HG02763 (cell line): ENCODE measurements around the gene DUSP28.
"Not testable (repeated sequence)": the region's sequence is repeated elsewhere in the genome, so short reads cannot be mapped to it uniquely, and the experiment has no call there.

Experiments used
- ATAC-seq: cut with Tn5 transposase; IDR thresholded peaks from one replicate; pipeline ENCODE4 v1.9.1; 2021; ENCODE audit warnings: mild to moderate bottlenecking, moderate library complexity; ENCODE audit not compliant: unreplicated experiment

The DUSP28 gene

DNA sequence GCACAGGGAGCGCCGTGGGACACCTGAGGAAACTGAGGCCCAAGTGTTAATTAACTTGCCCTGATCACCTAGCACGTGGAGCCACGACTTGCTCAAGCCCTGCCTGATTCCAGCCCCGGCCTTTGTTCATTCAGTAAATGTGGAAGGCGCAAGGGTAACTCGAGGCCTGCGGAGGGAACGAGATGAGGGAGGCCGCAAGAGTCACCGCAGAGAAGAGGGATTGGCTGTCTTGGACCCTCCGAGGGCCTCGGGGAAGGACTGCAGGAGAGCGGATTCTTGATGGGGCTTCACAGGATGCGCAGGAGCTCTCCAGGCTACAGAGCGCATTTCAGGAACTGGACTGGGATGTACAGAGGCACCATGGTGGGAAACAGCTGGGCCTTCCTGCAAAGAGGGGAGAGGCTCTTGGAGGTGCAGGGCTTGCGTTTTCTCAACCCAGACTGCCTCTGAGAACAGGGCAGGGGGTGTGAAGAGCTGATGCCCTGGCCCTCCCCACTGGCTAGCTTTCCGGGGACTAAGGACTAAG lies 1.9 kb upstream of the DUSP28 start:
- no peak for ATAC-seq

DNA sequence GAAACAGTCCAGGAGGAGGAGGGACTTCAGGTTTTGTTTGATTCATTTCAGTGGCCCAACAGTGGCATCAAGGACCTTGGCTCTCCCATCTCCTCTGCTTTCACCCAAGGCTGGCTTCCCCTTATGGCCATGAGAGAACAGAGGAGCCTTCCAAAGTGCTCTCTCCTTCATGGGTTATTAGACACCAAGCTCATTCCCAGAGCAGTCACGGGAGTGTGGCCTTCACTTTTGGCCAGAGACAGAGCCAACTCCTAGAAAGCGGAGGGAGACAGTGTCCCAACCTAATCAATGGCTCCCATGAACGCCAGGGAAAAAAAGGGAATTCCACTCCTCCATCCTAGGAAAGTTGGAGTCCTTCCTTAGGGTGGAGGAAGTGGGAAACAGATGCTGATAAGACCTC lies 871 bp upstream of the DUSP28 start:
- ATAC-seq = no peak

DNA sequence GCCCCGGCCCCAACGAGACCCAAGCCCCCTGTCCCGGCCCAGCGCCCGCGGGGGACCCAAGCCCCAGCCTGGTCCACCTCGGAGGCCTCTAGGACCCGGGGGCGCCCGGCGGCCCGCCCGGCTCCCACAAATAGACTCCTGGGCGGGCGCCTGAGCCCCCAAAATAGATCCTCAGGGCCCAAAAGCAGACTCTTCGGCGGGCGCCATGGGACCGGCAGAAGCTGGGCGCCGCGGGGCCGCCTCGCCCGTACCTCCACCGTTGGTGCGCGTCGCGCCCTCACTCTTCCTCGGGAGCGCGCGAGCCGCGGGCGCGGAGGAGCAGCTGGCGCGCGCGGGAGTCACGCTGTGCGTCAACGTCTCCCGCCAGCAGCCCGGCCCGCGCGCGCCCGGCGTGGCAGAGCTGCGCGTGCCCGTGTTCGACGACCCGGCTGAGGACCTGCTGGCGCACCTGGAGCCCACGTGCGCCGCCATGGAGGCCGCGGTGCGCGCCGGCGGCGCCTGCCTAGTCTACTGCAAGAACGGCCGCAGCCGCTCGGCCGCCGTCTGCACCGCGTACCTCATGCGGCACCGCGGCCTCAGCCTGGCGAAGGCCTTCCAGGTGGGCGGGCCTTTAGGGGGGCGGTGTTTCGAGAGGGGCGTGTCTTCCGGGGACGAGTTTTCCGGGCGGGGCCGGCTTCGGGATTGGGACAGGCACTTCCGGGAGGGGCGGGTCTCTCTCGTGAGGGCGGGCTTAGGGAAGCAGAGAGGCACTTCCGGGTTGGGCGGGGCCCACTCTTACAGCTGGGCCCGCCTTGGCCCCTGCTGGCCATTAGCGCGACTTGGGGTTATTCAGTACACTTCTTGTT lies 545 bp downstream of the DUSP28 start:
- ATAC-seq = peak; percentile 54

DNA sequence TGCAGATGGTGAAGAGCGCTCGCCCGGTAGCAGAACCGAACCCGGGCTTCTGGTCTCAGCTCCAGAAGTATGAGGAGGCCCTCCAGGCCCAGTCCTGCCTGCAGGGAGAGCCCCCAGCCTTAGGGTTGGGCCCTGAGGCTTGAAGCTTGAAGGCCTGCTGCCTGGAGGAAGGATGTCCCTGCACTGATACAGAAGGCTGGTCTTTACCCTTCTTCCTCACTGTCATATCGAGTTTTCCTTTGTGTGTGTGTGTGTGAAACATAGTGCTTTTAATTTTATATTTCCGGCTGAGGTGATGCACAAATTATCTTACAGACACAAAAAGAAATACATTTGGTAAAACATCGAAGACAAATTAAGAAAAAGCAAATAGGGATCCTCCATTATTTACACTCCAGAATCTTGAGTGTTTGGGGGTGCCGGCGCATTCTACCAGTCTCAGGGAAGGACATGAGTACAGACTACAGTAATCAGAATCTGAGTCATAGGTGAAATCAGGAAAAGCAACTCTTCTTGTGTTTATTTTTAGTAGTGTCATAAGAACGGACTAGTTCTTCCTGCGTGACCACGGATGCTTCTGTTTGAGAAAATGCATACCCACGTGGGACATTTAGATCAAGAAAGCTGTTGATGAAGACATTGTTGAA lies 1.3 kb downstream of the DUSP28 start:
- no peak for ATAC-seq

DNA sequence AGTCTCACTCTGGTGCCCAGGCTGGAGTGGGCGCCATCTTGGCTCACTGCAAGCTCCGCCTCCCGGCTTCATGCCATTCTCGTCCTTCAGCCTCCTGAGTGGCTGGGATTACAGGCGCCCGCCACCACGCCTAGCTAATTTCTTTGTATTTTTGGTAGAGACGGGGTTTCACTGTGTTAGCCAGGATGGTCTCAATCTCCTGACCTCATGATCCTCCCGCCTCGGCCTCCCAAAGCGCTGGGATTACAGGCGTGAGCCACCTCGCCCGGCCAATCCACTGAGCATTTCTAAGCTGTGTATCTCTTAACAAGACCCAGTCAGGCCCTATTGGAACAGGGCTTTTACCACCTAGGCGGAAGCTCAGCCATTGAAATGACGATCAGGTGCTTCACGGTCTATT lies 3.1 kb downstream of the DUSP28 start:
- not testable (repeated sequence) for ATAC-seq

DNA sequence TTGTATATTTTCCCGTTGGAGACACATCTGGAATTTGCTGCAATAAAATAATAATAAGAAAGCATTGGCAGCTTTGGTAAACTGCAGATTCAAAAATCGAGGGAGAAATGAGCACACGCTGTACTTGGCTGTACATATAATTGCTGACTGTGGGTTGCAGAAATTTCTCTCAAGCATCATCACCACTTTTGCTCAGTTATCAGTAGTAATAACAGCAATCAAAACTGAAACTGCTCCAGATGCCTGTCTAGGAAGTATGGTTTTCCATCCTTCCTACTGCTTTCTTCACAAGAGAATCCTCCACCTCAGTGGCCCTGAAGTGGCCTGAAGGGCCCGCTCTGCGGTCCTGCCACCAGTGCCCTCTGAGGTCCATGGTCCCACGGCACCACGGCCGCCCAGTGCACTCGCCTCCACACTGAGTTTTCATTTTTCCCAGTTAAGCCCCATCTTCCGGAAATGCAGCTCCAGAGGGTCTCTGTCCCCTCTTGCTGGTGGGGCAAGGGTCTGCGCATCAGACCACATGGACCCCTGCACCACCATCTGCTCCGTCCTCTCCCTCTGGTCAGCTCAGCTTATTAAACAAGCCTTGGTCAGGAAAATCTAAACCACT lies 3.9 kb downstream of the DUSP28 start:
- no peak for ATAC-seq

DNA sequence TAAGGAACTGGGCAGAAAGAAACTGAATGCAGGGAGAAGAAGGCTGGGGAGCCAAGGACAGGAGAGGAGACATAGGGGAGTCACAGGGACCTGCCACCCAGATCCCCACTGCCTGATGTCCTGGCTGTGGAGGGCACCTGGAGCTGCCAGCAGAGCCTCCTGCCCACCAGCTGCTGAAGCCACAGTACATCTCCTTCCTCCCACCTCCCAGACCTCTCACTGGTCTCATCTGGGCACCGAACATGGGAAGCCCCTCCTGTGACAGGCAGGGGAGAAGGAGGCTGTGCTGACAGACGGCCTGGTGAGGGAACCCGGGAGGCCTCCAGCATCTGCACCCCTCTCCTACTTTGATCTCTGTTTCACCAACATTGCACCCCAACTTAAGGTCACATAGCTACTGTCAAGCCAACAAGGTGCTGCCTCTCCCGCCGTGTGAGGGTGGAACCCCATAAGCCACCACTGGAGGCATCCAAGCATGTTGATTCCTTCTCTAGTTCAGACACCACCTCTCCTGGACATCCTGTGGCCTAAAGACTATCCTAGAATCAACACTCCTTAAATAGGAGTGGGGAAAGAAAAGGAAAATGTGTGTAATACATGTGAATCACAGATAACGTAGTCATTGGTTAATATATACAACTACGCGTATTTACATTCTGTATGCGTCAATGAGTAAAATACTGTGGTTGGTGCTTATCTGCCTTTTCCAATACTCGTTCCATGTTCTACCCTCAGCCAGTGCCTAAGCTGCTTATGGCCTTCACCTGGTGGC lies 4.6 kb downstream of the DUSP28 start:
- no peak for ATAC-seq

DNA sequence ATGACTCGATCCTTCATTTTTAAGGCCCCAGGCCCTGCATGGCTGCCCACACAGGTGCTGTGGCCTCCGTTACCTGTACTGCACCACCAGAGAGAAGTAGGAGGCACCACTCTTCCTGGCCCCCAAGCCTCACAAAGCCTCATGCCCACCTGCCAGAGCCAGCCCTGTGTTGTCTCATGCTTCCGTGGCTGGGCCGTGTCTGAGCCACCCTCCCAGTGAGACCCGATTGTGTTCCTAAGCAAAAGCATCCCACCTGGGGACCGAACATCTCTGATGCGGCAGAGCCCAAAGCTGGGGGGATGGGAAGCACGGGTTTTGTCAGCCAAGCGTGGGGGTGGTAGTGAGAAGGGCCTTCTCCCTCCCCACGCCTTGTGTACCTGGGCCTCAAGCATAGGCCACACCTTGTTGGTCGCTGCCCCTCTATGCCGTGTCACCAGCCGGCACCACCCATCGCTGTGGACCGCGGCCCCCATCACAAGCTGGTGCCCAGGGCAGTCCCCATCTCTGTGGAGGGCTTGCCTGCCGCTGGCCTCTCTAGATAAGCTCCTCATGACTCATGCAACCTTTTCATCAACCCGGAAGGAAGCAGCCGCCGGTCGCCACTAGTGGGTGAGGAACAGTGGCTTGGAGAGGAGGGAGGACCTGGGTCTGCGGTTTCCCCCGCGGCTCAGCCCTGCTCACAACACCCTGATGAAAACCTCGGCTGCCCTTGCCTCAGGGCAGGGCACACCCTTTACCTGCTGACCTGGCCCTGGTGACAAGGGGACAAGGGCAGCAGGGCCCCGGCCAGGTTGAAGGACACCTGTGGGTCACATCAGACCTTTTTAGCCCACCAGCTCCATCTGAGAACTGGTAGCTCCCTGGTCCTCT lies 5.4 kb downstream of the DUSP28 start:
- ATAC-seq = peak; percentile 21

DNA sequence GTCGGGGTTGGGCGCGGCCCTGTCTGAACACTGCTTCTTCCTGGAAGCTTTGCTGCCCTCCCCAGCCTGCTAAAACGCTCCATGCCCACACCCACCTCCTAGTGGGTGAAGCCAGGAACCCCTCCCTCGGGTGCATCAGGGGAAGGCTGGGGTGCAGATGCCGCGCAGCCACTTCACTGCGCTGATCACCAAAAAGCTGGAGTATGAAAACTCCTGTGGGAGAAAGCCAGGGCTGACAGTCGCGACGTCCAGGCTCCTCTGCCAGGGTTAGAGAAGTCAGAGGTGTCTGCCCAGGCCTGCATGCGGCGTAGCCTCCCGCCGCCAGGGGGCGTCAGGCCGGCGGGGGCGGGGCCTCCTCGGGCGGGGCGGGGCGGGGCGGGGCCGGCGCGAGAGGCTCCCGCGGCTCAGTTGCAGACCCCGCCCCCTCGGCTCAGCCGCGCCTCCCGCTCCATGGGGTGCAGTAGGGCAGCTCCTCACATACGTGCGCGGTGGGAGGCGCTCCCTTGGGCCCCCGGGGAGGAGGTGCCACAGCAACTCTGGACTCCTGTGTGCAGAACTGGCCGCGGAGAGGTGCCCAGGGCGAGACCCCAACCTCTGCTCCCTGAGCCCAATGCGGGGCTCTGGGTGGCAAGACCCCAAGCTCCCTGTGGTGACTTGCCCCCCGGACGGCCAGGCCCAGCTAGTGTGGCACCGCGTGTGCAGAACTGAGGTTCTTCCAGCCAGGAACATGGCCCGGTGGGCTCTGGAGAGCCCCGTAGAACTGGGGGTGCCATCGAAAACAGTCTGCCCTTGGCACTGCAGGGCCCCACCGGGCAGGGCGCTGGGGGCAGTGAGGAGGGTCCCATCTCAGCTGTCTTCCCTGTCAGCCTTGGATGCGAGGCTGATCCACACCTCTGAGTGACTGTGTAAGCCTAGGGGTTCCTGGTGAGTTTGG lies 6.3 kb downstream of the DUSP28 start:
- ATAC-seq = peak; percentile 44

DNA sequence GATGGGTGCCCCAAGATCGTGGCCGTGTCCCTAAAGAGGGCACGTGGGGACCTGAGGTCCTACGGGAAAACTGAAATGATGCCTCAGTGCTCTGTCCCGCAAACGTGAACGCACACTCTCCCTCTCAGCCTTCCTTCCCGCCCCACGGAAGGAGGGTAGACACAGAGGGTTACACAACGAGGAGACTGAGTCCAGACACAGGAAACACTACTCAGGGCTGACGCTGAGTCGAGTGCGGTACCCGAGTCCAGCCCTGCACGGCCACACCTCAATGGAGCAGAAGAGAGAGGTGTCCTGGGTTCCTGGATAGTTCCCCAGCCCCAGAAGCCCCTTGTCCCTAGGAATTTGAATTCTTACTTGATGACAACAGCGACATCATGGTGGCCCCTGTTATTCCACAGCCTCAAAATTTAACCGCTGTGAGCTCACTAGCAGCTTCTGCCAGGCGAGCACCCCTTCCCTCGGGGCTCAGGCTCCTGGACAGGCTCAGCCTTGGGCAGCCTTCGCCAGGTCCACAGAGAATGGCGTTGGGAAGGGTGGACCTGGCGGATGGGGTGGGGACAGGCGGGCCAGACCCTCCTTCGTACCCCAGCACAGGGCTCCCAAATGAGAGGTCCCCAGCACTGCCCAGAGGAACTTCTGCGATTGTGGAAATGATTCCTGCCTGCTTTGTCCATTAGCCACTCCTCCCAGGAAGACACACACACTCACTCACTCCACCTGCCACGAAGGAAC lies 7.1 kb downstream of the DUSP28 start:
- no peak for ATAC-seq

DNA sequence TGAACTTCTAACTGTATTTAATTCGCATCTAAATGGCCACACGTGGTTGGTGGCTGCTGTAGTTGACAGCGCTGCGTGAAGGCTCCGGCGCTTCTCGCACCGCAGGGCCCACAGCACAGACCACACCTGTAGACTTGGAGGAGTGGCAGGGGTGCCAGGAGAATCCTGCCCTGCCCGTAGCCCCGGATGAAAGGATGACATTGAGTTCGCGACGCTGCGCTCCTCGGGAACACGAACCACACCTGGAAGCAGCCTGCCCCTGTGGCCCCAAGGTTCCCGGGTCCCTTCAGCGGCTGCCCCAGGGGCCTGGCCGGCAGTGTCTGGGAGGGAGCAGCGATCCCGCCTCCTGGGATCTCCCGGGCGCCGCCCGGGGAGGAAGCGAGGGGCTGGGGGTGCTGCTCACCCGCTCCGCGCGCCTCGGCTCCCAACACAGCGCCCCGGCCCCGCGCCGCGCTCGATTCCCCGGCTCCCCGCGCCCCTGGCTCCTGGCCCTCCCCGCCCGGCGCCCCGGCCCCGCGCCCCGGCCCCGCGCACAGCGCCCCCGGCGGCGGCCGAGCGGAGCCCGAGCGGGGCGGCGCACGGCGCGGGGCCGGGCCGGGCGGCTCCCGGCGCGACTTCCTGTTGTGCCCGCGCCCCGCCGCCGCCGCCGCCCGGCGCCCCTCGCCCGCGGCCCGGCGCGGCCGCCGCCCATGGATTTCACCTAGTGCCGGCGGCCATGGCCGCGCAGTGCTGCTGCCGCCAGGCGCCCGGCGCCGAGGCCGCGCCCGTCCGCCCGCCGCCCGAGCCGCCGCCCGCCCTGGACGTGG lies 7.9 kb downstream of the DUSP28 start, which contains the start of gene RNPEPL1:
RNPEPL1 (plus strand) TSS at position 613 of the 806 bp plus-strand sequence; CDS start at position 716, 103 bp downstream.
- ATAC-seq = peak; percentile 32

DNA sequence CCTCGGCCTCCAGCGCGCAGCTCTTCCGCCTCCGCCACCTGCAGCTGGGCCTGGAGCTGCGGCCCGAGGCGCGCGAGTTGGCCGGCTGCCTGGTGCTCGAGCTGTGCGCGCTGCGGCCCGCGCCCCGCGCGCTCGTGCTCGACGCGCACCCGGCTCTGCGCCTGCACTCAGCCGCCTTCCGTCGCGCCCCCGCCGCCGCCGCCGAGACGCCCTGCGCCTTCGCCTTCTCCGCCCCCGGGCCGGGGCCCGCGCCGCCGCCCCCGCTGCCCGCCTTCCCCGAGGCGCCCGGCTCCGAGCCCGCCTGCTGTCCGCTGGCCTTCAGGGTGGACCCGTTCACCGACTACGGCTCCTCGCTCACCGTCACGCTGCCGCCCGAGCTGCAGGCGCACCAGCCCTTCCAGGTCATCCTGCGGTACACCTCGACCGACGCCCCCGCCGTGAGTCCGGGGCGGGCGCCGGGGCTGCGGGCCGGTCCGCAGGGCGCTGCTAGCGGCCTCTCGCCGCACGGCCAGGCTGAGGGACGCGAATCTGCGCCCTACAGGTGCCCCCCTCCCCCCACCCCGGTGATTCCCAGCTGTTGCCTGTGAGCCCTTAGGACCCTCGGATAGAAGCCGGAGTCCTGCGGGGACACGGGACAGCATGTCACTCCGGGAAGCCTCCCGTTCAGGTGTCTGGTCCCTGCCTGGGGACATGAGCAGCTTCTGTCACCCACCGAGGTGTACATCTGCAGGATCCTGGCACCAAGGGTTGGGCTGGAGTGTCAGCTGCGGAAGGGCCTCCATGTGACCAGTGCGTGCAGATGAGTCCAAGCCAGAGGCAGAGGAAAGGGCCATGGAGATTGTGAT lies 8.7 kb downstream of the DUSP28 start:
- ATAC-seq = peak; percentile 21

DNA sequence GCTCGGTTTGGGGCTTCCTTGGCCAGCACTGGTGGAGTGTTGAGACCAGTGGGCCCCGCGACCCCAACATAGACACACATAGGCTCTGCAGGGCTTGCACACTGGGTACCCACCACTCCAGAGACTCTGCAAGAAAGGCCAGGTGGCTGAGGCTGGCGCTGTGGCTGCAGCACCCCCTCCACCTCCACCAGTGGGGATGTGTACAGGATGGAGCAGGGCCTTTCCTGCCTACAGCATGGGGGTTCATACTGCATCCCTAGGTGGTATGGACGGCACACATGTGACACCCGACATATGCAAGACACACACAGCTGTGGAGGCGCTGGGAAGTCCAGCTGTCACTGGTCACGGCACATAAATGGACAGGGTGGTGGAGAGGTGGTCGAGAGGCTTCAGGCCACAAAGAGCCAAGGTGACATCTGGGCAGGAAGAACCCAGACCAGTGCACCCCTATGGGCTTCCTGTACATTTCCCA lies 9.4 kb downstream of the DUSP28 start:
- no peak for ATAC-seq

DNA sequence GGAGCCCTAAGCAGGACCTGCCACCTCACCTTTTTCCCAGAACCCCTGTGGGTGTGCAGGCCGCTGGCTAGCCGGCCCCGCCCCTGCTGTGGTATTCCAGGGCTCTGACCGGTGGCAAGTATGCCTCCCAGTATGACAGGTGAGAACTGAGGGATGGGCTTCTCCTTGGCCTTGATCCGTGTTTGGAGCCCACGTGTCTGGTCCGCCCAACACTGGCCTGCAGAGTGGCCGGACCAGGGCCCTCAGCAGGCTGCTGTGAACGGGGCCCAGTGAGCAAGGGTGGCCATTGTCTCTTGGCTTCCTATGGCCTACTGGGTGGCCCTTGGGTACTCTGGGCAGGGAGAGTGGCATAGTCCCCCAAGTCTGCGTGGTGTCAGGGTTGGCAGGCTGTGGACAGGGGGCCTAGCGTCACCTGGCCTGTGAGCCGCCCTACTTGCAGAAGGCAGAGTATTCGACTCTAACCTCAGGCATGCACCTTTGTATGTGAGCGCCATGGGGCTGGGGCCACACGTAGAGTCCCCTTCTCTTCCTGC lies 9.9 kb downstream of the DUSP28 start:
- ATAC-seq = no peak

DNA sequence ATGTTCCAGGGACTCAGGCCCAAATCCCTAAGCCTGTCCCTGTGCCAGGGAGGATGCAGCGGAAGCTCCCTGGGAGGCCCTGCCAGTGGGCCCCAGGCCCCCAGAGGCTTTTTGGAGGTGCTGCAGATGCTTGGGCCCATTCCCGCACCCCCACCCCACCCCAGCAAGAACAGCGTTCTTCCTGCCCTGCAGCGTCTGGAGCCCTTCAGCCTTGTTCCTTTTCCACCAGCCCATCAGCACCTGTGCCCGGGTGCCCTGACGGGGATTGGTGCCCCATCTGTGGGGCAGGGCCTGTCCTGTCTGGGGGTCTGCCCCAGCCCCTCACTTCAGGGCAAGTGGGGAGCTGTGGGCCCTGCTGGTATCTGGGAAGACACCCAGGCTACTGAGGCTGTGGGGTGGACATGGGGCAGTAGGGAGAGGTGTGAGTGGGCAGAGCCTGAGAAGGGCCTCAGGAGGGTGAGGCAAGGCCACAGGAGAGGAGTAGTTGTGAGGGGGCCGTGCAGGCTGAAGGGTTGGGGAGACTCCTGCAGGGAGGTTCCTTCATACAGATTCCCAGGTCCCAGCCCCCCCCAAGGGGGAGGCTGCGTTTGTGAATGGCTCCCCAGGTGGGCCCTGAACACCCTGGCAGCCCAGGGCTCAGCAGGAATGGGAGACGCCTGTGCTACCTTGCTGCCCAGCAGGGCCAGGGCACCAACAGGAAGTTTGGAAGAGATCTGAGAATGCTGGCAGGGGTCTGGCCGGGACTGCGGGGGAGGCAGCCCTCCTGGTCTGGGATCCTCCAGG lies 10.6 kb downstream of the DUSP28 start:
- ATAC-seq = no peak
